ENCODE results near the gene CPNE5.
A peak's percentile ranks its signal among the peaks of the same experiment; 100 is the strongest.

The CPNE5 gene

DNA sequence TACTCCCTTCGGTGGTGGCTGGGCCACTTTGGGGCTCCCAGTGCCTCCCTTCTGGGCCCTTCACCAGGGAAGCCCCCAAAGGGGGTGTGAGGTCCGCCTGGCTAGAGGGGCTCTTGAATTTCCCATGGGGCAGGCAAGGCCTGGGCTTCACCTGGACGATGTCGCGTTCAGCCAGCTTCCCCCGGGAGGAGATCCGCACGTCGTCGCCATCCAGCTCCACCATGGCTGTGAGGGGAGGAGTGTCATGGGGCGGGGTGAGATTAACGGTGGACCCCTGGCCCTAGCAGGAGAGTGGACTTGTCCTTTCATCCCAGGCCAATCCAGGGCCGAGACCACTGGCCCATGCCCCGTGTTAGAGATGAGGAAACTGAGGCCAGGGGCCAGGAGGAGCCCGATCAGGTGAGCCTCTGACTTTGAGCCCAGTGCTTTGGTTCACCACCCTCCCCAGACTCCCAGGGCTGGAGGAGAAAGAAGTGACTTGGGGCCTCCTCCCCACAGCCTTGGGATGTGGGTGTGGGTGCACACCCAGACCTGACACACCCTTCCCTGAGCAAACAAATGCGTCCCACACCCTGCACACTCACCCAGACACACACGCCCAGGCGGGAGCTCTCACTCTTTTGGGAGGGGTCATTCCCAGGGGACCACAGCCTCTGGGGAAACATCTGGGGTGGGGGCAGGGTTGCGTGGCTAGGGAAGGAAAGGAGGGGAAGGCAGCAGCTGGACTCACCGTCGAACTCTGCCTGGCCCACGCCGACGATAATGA, 95.5 kb downstream of the CPNE5 start:
- DNase-seq (ENCODE audit: low read depth): no peak

DNA sequence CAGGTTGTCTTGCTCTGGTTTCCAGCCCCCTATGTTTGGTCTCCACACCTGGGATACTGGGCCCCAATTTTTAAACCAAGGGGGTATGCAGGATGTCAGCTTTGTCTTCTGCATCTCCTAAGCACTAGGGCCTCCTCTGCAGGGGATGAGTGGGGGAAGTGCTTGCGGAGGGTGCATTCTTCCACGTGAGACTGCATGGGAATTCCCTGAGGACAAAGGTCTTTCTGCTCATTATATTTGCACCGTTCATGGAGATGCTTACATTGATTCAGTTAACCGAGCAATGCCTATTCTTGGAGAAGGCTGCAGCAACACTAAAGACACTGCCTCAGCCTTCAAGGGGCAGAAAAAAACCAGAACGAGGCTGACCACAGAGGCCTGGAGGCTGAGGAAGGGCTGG, 96.2 kb downstream of the CPNE5 start:
- no peak for DNase-seq (ENCODE audit: low read depth)

GRCh38 chr6:36742146-36742545, 97.1 kb downstream of the CPNE5 start:
- no peak for DNase-seq (ENCODE audit: low read depth)

GRCh38 chr6:36740818-36741179, 98.4 kb downstream of the CPNE5 start:
- DNase-seq (ENCODE audit: low read depth): no peak

- DNase-seq (ENCODE audit: low read depth): no peak
Measured at GRCh38 chr6:36739947-36740817, 99.1 kb downstream of the CPNE5 start.

GRCh38 chr6:36738108-36738507, 101.1 kb downstream of the CPNE5 start:
- DNase-seq (ENCODE audit: low read depth): no peak

DNA sequence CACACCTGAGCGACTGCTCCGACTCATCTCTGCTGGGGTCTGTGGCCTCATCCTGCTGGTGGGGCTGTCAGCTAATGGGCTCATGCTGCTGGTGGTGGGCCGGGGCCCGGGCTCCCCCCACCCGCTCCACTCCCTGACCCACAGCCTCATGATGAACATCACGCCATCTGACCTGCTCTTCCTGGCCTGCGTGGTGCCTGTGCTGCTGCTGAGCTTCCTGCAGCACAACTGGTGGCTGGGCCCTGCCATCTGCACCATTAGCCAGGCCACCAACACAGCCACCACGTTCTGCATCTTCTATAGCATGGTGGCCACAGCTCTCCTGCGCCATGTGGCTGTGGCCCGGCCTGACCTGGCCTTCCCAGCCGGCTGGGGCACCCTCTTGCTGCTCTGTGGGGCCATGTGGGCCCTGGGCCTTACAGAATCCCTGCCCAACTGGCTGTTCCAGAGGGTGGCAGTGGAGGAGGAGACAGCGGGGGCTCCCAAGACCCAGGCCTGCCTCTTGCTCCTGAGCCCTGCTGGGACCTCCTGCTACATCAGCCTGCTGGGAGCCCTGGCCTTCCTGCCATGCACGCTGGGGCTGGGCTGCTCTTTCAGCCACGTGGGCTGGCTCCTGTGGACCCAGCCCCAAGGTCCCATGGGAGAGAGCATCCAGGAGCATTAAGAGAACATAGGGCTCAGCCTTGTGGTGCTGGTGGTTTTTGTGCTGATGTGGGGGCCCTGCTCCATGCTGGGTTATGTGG, 102.0 kb downstream of the CPNE5 start:
- DNase-seq (ENCODE audit: low read depth): no peak

- peak; percentile 47 for DNase-seq (ENCODE audit: low read depth)
Measured at GRCh38 chr6:36735110-36736071, 103.9 kb downstream of the CPNE5 start.

GRCh38 chr6:36734486-36735060, 104.7 kb downstream of the CPNE5 start:
- DNase-seq (ENCODE audit: low read depth): no peak

GRCh38 chr6:36733300-36733699, 105.9 kb downstream of the CPNE5 start:
- no peak for DNase-seq (ENCODE audit: low read depth)

DNA sequence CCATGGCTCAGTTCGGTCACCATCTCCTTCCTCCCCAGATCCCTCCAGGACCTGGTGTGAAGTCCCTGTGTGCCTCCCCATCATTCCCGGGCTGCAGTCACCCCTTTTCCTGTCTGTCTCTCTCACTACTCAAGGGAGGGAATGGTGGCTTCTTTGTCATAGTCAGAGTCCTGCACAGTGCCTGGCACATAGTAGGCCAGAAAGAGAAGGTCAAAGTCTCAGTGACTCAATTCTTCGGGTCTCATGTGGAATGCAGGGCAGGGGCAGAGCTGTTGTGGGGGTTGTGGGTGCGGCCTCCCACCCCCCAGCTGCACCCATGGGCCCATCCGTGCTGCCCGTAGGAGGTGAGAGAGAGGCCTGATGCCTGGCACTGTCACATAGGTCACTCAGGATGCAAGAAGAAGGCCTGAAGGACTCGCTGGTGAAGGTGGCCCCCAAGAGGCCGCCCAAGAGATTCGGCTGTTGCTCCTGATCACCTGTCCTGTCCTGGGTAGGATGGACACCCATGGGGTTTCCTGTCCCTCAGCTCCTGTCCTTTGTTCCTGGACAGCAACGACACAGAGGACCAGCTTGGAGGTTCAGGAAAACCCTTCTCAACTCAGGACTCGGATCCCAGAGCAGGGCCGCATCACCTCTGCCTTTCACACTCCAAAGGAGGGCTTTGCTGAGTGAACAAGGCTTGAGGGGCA, 107.5 kb downstream of the CPNE5 start:
- DNase-seq (ENCODE audit: low read depth): no peak

DNA sequence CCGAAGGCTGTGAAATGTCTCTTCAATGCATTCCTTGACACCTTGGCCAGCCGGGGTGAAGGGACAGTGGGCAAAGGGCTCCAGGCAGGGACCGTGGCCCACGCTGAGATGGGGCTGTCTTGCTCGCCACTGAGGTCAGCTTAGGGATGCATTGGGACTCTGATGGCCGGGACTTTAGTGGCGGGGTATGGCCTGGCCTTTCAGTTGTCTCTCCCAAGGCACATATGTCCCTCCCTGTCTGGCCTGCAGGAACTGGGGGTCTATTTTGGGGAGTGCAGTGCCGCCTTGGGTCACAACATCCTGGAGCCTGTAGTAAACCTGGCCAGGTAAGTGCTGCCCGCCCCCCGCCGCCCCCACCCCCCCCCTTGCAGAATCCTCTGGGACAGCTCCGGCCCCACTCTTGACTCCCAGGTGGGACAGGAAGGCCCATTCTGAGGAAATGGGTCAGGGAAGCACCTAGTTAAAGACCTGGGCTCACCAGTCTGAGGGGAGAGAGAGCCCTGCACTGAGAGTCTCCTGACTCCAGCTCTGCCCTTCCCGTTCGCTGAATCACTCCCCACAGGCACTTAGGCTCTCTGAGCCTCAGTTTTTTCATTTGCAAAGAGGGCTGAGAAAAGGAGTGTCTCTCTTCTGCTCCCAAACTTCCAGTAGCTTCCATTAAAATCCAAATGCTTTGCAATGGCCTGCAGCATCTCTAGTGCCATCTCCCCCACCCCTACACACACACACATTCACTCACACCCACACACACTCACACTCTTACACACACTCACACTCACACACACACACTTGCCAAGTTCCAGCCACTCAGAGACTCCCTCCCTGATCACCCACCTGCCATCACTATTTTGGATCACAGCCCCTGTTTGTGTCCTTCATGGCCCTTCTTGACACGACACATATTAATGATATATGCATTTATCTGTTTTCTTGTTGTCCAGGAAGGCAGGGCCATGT, 108.5 kb downstream of the CPNE5 start:
- no peak for DNase-seq (ENCODE audit: low read depth)

GRCh38 chr6:36729161-36729524, 110.1 kb downstream of the CPNE5 start:
- no peak for DNase-seq (ENCODE audit: low read depth)

DNA sequence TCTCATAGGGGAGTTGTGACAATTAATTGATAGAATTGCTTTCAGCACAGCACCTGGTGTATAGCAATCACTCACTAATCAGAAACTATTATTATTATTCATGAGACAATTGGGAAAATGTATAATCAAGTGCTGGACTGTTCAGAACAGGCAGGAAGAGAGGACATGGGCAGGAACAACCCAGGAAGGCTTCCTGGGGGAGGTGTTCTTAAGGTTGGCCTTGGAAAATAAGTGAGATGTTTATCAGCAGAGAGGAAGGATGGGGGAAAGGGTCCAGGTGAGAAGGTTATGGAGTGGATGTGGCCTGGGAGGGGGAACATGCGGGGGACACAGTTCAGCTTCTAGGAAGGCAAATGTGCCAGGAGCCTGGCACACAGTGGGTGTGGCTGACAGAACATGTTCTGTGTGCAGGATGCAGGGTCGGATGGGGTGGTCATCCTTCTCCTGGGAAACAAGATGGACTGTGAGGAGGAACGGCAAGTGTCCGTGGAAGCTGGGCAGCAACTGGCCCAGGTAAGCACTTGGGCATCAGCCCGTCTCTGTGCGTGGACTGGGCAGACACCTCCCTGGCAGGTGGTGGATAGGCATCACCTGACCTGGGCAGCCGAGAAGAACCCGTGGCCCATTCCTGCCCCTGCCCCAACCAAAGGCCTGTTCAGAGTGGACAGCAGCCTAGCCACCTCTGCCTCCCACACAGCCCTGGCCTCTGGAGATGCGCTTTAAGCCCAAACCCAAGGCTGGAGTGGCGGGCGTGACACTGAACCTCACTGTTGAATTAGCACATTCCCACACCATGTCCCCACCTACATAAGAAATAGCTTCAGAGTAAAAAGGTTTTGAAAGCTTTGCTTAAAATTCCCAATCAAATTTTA, 110.7 kb downstream of the CPNE5 start:
- DNase-seq (ENCODE audit: low read depth): no peak

GRCh38 chr6:36727505-36728021, 111.7 kb downstream of the CPNE5 start:
- DNase-seq (ENCODE audit: low read depth): no peak

GRCh38 chr6:36725581-36725980, 113.7 kb downstream of the CPNE5 start:
- DNase-seq (ENCODE audit: low read depth): no peak

GRCh38 chr6:36724514-36725390, 114.5 kb downstream of the CPNE5 start:
- no peak for DNase-seq (ENCODE audit: low read depth)

Data from GM04503 (cell line).